Coronary artery (tissue), 2 donors: ENCODE data around the gene TIE1.

Source experiments
- DNase-seq: peaks from one replicate; pipeline ENCODE4 v3.0.0-alpha.2; 2017; ENCODE audit warnings: low spot score
- H3K27ac ChIP-seq, 2 donors: fragments of 200-600 bp; sonication (generic); one replicate each; pipeline ENCODE4 v1.5.1; 2016 to 2019
- H3K4me3 ChIP-seq: fragments of 200-600 bp; sonication (generic); 2 replicates; pipeline ENCODE4 v1.5.1; 2016; ENCODE audit warnings: mild to moderate bottlenecking, moderate library complexity
- TF ChIP-seq, protein P1 (sequence below): fragments of 200-600 bp; sonication (generic); IDR thresholded peaks from one replicate; pipeline ENCODE4 v1.5.1; 2019; ENCODE audit warnings: antibody characterized with exemption

TIE1 gene

DNA sequence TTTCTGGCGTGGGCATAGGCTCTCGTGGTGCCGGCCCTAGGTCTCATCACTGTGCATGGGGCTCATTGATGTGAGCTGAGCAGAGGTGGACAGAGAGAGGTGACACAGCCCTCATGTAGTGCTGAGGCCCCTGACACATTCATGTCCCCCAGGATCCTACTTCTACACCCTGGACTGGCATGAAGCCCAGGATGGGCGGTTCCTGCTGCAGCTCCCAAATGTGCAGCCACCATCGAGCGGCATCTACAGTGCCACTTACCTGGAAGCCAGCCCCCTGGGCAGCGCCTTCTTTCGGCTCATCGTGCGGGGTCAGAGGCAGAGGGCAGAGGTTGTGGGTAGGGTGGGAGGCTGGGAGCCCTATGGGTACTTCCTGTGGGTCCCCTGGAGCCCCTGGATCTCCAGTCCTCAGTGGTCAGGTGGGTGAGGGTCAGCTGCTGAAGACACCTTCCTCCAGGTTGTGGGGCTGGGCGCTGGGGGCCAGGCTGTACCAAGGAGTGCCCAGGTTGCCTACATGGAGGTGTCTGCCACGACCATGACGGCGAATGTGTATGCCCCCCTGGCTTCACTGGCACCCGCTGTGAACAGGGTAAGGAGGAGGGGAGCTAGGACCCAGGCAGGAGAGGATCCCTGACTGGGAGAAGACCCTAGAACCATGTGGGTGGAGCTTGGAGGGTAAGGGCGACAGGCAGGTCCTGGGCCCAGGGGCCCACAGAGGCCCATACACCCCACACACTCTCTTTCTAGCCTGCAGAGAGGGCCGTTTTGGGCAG is 6.1 kb downstream of the TIE1 start:
- Histone ChIP-seq H3K4me3 (no peak overlapping the region), H3K27ac (no peak overlapping the region)
- DNase-seq = no peak
- TF ChIP-seq, protein P1, sequence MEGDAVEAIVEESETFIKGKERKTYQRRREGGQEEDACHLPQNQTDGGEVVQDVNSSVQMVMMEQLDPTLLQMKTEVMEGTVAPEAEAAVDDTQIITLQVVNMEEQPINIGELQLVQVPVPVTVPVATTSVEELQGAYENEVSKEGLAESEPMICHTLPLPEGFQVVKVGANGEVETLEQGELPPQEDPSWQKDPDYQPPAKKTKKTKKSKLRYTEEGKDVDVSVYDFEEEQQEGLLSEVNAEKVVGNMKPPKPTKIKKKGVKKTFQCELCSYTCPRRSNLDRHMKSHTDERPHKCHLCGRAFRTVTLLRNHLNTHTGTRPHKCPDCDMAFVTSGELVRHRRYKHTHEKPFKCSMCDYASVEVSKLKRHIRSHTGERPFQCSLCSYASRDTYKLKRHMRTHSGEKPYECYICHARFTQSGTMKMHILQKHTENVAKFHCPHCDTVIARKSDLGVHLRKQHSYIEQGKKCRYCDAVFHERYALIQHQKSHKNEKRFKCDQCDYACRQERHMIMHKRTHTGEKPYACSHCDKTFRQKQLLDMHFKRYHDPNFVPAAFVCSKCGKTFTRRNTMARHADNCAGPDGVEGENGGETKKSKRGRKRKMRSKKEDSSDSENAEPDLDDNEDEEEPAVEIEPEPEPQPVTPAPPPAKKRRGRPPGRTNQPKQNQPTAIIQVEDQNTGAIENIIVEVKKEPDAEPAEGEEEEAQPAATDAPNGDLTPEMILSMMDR = no peak

DNA sequence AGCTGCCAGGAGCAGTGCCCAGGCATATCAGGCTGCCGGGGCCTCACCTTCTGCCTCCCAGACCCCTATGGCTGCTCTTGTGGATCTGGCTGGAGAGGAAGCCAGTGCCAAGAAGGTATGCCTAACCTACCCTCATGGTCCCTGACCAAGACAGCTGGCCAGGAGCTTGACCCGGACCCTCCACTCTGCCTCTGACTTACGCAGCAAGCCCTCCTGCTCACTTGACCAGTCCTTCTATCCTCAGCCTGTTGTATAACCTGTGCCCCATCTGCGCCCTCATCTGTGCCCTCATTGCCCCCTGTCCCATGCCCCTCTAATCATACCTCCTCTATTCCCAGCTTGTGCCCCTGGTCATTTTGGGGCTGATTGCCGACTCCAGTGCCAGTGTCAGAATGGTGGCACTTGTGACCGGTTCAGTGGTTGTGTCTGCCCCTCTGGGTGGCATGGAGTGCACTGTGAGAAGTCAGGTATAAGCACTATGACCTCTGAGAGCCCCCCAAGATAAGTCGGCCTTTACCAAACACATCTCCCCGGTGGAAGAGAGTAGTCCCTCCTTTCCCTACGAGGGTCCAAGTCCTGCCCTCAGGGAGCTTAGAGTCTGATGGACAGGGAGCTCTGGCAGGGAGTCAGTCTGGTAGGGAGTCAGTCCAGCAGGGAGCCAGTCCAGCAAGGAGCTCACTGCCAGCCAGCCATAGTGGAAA is 6.8 kb downstream of the TIE1 start:
- TF ChIP-seq, protein P1 = no peak
- no peak for DNase-seq
- no peak overlapping the region for H3K27ac ChIP-seq

DNA sequence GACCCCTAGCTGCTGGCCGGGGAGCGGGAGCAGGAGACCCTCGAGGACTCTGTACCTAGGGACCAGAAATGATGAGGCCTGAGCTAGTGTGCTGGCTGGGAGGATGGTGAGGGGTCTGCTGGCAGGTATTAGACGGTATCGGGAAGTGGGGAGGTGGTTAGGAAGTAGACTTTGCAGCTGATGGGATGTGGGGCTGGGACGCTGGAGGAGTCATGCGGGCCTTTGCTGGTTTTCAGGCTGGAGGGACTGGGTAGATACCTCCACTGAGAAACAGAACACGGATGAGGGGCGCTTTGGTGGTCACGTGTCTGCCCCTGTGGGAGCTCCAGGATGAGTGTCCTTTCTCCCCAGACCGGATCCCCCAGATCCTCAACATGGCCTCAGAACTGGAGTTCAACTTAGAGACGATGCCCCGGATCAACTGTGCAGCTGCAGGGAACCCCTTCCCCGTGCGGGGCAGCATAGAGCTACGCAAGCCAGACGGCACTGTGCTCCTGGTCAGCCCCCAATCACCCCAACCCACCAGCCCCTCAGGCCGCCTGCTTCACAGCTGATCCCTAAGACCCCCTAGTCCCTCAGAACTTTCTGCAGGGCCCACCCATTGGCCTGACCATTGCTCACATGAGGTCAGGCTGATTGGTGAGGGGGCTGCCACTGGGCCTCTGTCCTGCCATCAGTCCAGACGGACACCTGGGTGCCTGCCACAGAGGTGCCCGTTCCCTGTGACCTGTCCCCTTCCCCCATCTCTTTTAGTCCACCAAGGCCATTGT is 8.0 kb downstream of the TIE1 start:
- TF ChIP-seq, protein P1 = no peak
- no peak for DNase-seq
- no peak overlapping the region for H3K27ac ChIP-seq
- H3K4me3 ChIP-seq = no peak overlapping the region

More for the DNA sequence above, 6.8 kb downstream of the TIE1 start:
- H3K4me3 ChIP-seq = no peak overlapping the region

DNA sequence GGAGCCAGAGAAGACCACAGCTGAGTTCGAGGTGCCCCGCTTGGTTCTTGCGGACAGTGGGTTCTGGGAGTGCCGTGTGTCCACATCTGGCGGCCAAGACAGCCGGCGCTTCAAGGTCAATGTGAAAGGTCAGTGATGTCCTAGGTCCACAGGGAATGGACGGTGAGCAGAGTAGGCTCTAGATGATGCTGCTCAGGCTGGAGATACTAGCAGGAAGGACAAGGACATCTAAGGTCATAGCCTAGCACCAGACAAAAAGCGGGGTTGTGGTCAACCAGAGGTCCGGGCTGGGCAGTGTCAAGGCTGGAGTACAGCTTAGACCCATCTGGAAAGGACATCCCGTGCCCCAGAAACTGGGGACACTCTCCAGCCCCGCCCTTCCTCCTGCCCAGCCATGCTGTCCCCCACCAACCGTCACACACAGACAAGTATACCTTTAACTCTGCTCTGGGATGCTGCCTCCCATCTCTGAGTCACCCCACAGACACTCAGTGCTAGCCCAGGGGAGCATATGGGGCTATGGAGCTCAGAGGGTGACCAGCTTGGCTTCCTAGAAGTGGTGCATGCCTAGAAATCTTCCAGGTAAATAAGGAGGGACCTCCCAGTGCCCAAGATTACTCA is 8.7 kb downstream of the TIE1 start:
- H3K4me3 ChIP-seq = no peak overlapping the region
- DNase-seq = no peak
- H3K27ac ChIP-seq = no peak overlapping the region
- TF ChIP-seq, protein P1 = no peak

DNA sequence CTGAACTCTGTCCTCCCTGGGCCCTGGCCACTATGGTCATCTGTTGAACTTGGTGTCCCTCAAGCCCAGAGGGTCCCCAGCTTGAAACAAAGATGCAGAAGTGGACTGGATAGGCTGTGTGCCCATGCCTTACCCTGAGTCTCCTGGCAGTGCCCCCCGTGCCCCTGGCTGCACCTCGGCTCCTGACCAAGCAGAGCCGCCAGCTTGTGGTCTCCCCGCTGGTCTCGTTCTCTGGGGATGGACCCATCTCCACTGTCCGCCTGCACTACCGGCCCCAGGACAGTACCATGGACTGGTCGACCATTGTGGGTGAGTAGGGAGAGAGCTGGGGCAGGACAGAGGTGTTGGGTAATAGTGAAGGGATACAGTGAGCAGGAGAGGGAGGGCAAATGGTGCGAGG is 10.7 kb downstream of the TIE1 start:
- Histone ChIP-seq H3K27ac (no peak overlapping the region), H3K4me3 (no peak overlapping the region)
- TF ChIP-seq, protein P1 = no peak
- no peak for DNase-seq

DNA sequence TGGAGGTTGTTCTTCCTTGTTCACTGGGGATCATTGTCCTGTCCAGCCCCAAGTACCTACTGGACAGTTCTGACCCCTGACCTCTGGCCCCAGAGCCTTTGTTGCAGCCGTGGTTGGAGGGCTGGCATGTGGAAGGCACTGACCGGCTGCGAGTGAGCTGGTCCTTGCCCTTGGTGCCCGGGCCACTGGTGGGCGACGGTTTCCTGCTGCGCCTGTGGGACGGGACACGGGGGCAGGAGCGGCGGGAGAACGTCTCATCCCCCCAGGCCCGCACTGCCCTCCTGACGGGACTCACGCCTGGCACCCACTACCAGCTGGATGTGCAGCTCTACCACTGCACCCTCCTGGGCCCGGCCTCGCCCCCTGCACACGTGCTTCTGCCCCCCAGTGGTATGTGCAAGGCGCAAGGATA is 11.4 kb downstream of the TIE1 start:
- no peak overlapping the region for H3K27ac ChIP-seq
- no peak overlapping the region for H3K4me3 ChIP-seq
- TF ChIP-seq, protein P1 = no peak
- DNase-seq = no peak
